Endothelial cell of umbilical vein (primary cell): Measurements from ENCODE around the gene ASPSCR1.

Source experiments
- TF ChIP-seq, protein P1 (sequence below), 2 donors: IDR thresholded peaks; 1 replicate in 1 of 2; 2 replicates in 1 of 2; pipeline ENCODE4 v1.5.1; 2011; ENCODE audit warnings: low read length in 2 of 2, mild to moderate bottlenecking in 2 of 2, moderate library complexity in 2 of 2, control low read depth in 1 of 2, inconsistent platforms in 1 of 2, low read depth in 1 of 2; ENCODE audit not compliant: insufficient read depth in 1 of 2; ENCODE audit errors: extremely low read depth in 1 of 2
- TF ChIP-seq, protein P2 (sequence below): IDR thresholded peaks from 2 replicates; pipeline ENCODE4 v1.6.1; 2011; ENCODE audit not compliant: insufficient read depth, insufficient read length

DNA sequence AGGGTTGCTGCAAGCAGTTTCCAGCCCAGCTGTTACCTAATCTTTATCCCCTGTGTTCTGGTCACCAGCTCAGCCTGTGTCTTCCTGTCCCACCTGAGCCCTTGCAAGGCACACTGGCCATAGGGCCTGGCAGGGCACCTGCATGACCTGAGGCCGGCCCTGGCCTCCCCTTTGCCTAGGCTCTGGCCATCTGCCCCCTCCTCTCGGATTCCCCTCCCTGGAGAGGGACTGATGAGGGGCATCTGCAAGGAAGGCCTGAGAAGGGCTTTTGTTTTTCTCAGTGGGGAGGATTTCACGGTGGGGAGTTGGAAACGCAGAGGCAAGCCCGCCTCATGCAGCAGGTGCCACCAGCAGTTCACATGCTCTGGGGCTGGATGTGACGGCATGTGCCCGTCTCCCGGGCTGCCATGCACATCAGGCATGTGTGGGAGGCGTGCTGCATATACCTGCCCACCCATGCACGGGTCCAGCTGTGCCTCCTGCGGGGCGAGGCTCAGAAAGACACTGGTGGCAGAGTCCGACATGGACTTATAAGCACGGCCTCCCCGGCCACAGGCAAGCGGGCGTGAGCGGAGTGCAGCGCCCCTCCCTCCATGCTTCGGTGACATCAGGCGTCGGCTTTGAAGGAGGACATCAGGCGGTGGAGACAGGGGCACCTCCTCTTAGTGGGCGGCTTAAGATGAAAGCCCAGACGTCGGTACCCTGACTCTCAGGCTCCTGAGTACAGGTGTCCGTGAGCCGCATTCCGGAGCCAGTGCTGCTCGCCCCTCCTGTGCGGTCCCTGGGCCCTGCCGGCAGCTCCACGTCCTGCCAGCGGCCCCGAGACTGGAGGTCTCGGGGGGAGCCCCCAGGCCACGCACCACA lies 16.5 kb downstream of the ASPSCR1 start:
- TF ChIP-seq, protein P1, sequence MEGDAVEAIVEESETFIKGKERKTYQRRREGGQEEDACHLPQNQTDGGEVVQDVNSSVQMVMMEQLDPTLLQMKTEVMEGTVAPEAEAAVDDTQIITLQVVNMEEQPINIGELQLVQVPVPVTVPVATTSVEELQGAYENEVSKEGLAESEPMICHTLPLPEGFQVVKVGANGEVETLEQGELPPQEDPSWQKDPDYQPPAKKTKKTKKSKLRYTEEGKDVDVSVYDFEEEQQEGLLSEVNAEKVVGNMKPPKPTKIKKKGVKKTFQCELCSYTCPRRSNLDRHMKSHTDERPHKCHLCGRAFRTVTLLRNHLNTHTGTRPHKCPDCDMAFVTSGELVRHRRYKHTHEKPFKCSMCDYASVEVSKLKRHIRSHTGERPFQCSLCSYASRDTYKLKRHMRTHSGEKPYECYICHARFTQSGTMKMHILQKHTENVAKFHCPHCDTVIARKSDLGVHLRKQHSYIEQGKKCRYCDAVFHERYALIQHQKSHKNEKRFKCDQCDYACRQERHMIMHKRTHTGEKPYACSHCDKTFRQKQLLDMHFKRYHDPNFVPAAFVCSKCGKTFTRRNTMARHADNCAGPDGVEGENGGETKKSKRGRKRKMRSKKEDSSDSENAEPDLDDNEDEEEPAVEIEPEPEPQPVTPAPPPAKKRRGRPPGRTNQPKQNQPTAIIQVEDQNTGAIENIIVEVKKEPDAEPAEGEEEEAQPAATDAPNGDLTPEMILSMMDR (IDR thresholded peaks at IDR 0.05; ENCODE audit: extremely low read depth in 1 of 2, insufficient read depth in 1 of 2, low read depth in 1 of 2, low read length in 2 of 2) = no peak
- TF ChIP-seq, protein P2, sequence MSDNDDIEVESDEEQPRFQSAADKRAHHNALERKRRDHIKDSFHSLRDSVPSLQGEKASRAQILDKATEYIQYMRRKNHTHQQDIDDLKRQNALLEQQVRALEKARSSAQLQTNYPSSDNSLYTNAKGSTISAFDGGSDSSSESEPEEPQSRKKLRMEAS = no peak
